Metanephros (tissue), 2 donors: ENCODE measurements around the gene NPLOC4. TPM values are rescaled to one million over a fixed set of nuclear protein-coding genes. Genes with fewer than 3 reads are reported as not detected.

ENCODE experiments used
- small RNA-seq: library from RNA; depleted of rRNA; stranded (forward); fragments of <200 nt; gene quantifications from one replicate; pipeline ENCODE3, GENCODE V24; 2014; ENCODE audit warnings: low replicate concordance
- total RNA-seq: library from RNA; depleted of rRNA; stranded (reverse); fragments of >200 nt; gene quantifications from one replicate; pipeline ENCODE4 v1.2.3, GENCODE V29; 2014

The NPLOC4 gene
- 55.6 TPM for total RNA-seq

DNA sequence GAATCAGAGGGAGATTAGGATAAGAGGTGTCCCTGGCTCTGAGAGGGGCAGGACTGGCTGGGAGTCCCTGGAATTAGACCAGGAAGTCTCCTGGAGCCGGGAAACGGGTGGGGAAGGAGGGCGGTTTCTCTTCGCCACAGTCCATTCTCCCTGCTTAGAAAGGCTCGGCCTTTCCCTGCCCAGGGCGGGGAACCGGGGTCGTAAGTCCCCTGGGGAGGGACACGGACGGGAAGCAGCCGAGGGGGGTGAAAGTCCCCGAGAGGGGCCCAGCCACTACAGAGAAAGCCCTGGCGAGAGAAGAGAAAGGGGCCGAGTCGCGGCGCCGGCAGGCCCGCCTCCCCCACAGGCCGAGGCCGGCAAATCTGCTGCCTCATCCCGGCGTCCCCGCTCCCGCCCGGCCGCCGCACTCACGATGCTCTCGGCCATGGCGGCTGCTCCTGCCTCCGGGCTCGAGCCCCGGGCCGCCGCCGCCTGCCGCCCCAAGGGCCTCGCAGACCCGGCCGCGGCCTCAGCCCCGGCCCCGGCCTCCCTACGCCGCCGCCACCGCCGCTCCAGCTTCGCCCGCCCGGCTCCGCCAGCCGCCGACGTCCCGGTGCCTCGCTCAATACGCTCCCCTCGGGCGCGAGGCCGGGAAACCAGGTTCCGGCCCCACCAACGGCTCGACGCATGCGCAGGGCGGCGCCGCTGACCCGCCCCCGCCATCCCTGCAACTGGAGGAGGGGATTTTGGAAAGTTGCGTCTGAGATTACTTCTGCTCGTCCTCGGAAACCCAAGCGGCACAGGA, at the start of gene NPLOC4, which contains the start of gene TSPAN10:
Gene NPLOC4, minus strand, starts transcription at position 608 of the 784 bp plus-strand sequence. Its CDS starts 182 bp downstream, at position 426.
Gene TSPAN10, plus strand, starts transcription at position 692 of the 784 bp plus-strand sequence. CDS start 5,217 bp downstream, outside the sequence.

DNA sequence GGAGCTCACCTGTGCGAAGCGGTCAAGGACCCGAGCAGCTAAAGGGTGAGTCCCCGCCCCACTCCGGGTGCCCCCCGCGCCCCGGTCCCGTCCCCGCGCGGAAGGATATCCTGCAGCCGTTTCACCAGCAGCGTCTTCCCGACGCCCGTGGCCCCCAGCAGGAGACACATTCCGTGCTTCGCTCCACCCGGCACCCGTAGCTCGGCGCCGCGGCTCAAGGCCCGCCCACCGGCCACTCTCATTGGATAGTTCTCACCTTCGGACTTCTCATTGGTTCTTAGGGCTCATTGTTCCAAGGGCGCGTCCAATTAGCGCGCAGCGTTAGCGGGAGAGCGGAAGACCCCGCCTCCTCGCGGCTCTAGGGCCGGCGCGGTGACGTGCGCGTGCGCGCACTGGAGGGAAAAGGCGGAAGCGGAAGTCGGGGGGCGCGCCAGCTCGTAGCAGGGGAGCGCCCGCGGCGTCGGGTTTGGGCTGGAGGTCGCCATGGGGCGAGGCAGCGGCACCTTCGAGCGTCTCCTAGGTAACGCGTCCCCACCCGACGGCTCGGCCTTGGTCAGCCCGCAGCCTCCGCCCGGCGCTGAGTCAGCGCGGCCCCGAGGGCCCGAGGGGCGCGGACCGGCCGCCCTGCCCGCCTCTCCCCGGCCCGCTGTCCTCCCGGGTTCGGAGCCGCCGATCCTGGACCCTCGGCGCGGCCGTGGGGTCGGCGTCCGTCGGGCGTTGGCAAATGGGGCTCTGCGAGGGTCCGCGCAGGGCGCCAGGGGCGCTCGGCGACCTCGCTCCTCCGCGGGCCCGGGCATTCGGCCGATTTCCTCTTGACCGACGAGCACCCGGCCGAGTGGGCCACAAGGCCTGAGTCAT, 46.9 kb upstream of the NPLOC4 start, which contains the start of the genes ARL16 and HGS:
Gene ARL16, minus strand, starts transcription at position 214 of the 858 bp plus-strand sequence. Its CDS starts 44 bp downstream, at position 170.
Gene HGS, plus strand, starts transcription at position 428 of the 858 bp plus-strand sequence. Its CDS starts 56 bp downstream, at position 484.

DNA sequence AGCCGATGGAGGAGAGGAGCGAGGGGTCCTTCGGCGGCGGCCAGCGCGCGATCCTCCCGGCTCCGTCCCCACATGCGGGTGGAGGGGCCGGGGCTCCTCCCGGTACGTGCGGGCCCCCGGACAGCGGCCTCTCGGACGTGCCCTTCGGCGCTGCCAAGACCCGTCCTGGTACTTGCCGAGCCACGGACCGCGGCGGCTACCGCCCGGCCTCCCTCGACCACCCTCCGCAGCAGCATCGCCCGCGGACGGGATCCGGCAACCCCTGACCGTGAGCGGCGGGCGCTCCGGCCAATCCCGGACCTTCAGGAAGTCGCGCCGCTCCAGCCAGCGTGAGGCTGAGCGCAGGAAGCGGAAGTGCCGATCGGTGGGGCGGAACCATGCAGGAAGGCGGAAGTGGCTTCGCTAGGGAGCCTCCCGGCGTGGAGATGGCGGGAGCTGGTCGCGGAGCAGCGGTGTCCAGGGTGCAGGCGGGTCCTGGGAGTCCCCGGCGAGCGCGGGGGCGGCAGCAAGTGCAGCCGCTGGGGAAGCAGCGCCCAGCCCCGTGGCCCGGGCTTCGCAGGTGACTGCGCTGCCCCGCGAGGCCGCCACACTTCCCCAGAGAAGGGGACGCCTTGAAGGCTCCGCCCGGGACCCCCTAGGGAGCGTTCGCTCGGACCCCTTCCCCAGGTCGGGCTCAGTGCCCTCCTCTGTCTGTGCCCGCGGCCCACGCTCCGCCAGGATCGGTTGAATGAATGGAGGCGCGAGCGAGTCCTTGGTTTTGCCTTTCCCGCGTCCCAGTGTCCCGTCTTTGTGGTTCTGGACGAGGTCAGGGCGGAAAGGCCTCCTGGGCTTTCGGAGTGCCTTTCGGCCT, 29.7 kb upstream of the NPLOC4 start, which contains the start of the genes CCDC137 and OXLD1:
Gene CCDC137, plus strand, starts transcription at position 396 of the 850 bp plus-strand sequence. Its CDS starts 30 bp downstream, at position 426.
Gene OXLD1, minus strand, starts transcription at position 264 of the 850 bp plus-strand sequence. Its CDS starts 28 bp downstream, at position 236.

DNA sequence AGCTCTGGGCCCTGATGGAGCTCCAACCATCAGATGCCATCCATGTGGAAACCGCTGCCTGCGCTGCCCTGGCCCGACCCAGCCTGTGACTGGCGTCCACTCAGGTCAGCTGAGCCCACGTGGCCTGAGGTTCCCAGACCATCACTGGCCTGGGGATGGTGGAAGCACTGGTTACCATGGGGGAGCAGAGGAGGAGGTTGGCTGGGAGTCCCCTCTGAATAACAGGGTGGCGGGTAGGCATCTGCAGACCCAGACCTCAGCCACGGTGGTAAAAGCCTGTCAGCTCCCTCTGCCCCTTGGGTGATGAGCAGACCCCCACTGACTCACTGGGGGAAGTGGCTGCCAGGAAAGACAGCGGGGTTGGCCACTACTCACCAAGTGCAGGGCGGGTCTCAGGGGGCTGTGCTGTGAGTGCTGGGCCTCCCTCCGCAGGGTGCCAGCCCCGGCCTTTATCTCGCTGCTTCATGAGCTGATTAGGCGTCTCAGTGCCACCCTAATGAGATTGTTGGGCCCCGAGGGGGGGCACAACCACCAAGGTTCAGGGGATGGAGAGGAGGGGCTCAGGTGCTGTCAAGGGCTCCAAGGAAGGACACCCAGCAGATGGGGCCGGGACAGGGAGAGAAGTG, 19.3 kb upstream of the NPLOC4 start, which contains the start of gene PDE6G:
Gene PDE6G, minus strand, starts transcription at position 425 of the 626 bp plus-strand sequence. CDS start 3,237 bp downstream, outside the sequence.

DNA sequence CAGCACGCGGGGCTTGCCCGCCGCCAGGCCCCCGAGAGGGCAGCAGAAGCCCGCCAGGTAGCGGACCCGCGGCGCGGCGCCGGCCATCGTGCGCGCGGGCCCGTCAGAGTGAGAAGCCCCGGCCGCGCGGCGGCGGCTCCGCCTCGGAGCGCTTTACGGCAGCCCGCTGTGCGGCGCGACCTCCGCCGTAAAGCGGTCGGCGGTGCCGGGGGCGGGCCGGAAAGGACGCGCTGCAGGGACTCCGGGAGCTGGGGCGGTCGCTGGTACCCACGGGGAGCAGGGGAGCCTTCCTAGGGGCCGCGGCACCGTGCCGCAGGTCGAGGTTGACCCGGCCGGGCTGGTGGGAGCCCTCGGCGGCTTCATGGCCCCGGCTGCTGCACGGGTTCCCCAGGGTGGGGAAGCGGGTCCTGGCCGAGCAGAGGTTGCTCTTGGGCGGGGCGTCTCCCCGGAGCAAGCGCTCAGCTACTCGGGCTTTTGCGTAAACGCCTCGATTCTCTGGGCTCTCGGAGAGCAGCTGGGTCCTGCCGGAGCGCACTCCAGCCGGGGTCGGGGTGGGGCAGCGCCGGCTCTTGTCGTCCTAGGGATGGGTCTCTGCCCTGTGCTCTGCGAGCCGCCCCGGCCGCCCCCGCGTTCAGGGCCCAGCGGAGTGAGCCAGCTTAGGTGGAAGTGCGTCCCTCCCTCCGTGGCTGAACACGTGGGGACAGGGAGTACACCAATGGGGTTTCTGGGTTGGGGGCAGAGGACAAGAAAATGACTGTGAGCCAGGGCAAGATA, 84.5 kb downstream of the NPLOC4 start, which contains the start of gene FAAP100:
Gene FAAP100, minus strand, starts transcription at position 110 of the 774 bp plus-strand sequence. Its CDS starts 23 bp downstream, at position 87.

DNA sequence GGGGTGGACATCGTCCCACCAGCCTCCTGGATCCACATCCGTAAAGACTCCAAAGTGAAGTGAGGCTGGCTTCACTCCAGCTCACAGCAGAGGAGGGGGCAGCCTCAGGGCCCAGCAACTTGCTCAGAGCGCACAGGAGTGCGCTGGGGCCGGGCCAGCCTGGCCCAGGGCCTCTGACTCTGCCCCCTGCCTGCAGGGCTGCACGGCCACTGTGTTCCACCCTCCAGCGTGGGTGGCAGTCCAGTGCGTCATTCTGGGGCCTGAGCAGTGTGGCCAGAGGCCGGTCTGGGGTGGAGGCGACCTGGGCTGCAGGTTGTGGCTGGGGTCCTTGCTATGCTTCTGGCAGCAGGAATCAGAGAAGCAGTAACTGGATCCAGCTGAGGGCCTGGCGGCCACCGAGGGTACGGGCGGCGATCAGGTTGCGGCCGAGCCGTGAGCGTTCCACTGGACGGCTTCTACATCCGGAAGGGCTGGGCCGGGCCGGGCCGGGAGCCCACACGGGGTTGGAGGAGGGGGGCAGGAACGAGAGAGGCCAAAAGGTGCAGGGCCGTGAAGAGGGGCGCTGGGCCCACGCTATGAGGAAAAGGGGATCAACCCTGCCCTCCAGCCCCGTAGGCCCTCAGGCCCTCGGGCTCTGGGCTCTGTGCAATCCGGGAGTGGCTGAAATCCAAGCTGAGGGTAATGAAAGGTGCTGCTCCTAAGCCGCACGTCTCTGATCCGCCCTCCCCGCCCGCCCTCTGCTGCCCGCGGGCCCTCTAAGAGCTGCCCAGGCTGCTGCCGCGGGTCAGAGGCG, 109.1 kb downstream of the NPLOC4 start, which contains the start of gene FSCN2:
Gene FSCN2, plus strand, starts transcription at position 787 of the 793 bp plus-strand sequence. CDS start 155 bp downstream, outside the sequence.

DNA sequence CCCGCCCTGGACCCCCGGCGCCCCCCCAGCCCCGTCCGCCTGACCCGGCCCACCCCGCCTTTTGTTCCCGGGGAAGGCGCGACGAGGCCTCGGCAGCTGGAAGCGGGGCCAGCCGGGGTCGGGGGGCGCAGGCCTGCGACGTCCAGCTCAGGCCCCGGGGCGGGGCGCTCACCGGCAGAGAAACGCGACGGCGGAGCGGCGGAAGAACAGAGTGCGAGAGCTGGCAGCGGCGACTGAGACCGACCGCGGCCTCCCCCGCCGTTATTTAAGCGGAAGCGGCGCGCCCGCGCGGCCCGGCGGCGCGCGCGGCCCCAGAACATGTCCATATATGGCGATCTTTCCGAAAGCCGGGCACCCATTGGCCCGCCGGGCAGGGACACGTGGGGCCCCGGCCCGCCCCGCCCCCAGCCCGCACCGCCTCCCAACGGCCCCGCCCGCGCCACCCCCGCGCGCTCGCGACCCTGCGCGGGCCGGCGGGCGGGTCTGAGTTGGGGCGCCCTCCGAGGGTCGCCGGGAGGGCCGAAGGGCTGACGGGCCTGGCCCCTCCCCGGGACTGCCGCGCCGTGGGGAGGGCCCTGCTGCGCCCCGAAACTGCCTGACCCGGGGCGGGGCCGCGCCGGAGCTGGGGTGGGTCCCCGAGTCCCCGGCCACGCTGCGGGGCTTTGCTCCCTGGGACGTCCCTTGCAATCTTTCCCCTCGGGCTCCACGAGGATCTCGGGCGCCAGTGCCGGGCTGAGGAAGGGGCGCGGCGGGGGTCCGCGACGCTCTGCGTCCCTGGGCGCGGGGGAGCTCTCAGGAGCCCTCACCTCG, 124.1 kb downstream of the NPLOC4 start, which contains the start of gene ACTG1:
Gene ACTG1, minus strand, starts transcription at position 238 of the 810 bp plus-strand sequence. CDS start 445 bp downstream, outside the sequence.

Small RNA genes lying within 50 kb of the gene (small RNA-seq; reads per million reads assigned to genes)
- gene RF00019: not detected

Other genes starting within 250 kb of the NPLOC4 start
- gene BAHCC1, start 241.7 kb downstream of the NPLOC4 start, total RNA-seq: 25.2 TPM
- gene ACTG1, start 124.3 kb downstream of the NPLOC4 start, total RNA-seq: 5,181 TPM
- gene FSCN2, start 108.7 kb downstream of the NPLOC4 start, total RNA-seq: 4.1 TPM
- 29.5 TPM for gene FAAP100, start 84.8 kb downstream of the NPLOC4 start, total RNA-seq
- gene TSPAN10, start 84 bp upstream of the NPLOC4 start, total RNA-seq: 3.9 TPM
- gene PDE6G, start 19.4 kb upstream of the NPLOC4 start, total RNA-seq: 4.4 TPM
- gene OXLD1, start 29.5 kb upstream of the NPLOC4 start, total RNA-seq: 16.5 TPM
- 8.1 TPM for gene CCDC137, start 29.6 kb upstream of the NPLOC4 start, total RNA-seq
- 56.7 TPM for gene ARL16, start 46.7 kb upstream of the NPLOC4 start, total RNA-seq
- 82.9 TPM for gene HGS, start 46.9 kb upstream of the NPLOC4 start, total RNA-seq
- gene MRPL12, start 66.3 kb upstream of the NPLOC4 start, total RNA-seq: 23.5 TPM
- gene SLC25A10, start 75.2 kb upstream of the NPLOC4 start, total RNA-seq: 15.3 TPM
- gene GCGR, start 167.0 kb upstream of the NPLOC4 start, total RNA-seq: 14.0 TPM
- 95.2 TPM for gene MCRIP1, start 196.2 kb upstream of the NPLOC4 start, total RNA-seq
- 5.7 TPM for gene PPP1R27, start 197.9 kb upstream of the NPLOC4 start, total RNA-seq
- gene P4HB, start 223.4 kb upstream of the NPLOC4 start, total RNA-seq: 276 TPM
- gene ARHGDIA, start 234.2 kb upstream of the NPLOC4 start, total RNA-seq: 113 TPM